Cardiac fibroblast (primary cell): Measurements from ENCODE around the gene PLA2G7.

Source experiments
- DNase-seq, 2 donors: peaks; one replicate each; pipeline versions ENCODE4 v3.0.0 to v3.0.0-alpha.2; 2010; ENCODE audit warnings: low read depth in 2 of 2
- H3K4me3 ChIP-seq, 2 donors: replicated peaks in 1 of 2; 1 replicate in 1 of 2; 2 replicates in 1 of 2; pipeline ENCODE4 v1.5.1; 2011; ENCODE audit warnings: low read depth in 2 of 2, low read length in 2 of 2, mild to moderate bottlenecking in 2 of 2, moderate library complexity in 1 of 2
- CTCF ChIP-seq: IDR thresholded peaks from one replicate; pipeline ENCODE4 v1.5.1; 2011; ENCODE audit warnings: low read depth, mild to moderate bottlenecking, low read length, inconsistent platforms

Gene PLA2G7

GRCh38 chr6:46736906-46737305 is 1.7 kb upstream of the PLA2G7 start:
- H3K4me3 ChIP-seq, result no peak overlapping the region
- no peak for TF ChIP-seq CTCF
- DNase-seq, result no peak

GRCh38 chr6:46735720-46736031 is 501 bp upstream of the PLA2G7 start:
- no peak overlapping the region for H3K4me3 ChIP-seq
- no peak for TF ChIP-seq CTCF

GRCh38 chr6:46733341-46733801 is 1.8 kb downstream of the PLA2G7 start:
- TF ChIP-seq CTCF, result no peak
- no peak for DNase-seq
- no peak overlapping the region for H3K4me3 ChIP-seq

More at GRCh38 chr6:46735720-46736031, 501 bp upstream of the PLA2G7 start:
- DNase-seq, result no peak

GRCh38 chr6:46730921-46731461 is 4.2 kb downstream of the PLA2G7 start:
- TF ChIP-seq CTCF, result no peak
- DNase-seq, result no peak
- no peak overlapping the region for H3K4me3 ChIP-seq

GRCh38 chr6:46729787-46730326 is 5.3 kb downstream of the PLA2G7 start:
- no peak for DNase-seq

GRCh38 chr6:46720401-46720800 is 14.8 kb downstream of the PLA2G7 start:
- no peak for TF ChIP-seq CTCF
- H3K4me3 ChIP-seq, result no peak overlapping the region
- DNase-seq, result no peak

More at GRCh38 chr6:46729787-46730326, 5.3 kb downstream of the PLA2G7 start:
- no peak for TF ChIP-seq CTCF
- H3K4me3 ChIP-seq, result no peak overlapping the region

GRCh38 chr6:46719099-46719498 is 16.1 kb downstream of the PLA2G7 start:
- H3K4me3 ChIP-seq, result no peak overlapping the region
- DNase-seq, result peak; percentile 14 to 41
- no peak for TF ChIP-seq CTCF
